Measurements from ENCODE around the gene RBM19. TPM values are rescaled to one million over a fixed set of nuclear protein-coding genes. Genes with fewer than 3 reads are reported as not detected.
A peak's percentile ranks its signal among the peaks of the same experiment; 100 is the strongest.

The RBM19 gene
- total RNA-seq, 1 experiment from 2014 or later = 26.3 TPM

GRCh38 chr12:113808095-113808951, 157.8 kb downstream of the RBM19 start:
- no peak for DNase-seq (ENCODE audit: low read depth)

GRCh38 chr12:113805673-113806072, 160.5 kb downstream of the RBM19 start:
- no peak for DNase-seq (ENCODE audit: low read depth)

GRCh38 chr12:113804961-113805600, 161.0 kb downstream of the RBM19 start:
- DNase-seq (ENCODE audit: low read depth) = no peak

- no peak for DNase-seq (ENCODE audit: low read depth)
Measured at GRCh38 chr12:113803759-113804140, 162.4 kb downstream of the RBM19 start.

- DNase-seq (ENCODE audit: low read depth) = no peak
Measured at GRCh38 chr12:113802966-113803758, 163.0 kb downstream of the RBM19 start.

GRCh38 chr12:113802000-113802749, 163.9 kb downstream of the RBM19 start:
- DNase-seq (ENCODE audit: low read depth) = no peak

- no peak for DNase-seq (ENCODE audit: low read depth)
Measured at GRCh38 chr12:113800201-113800600, 165.9 kb downstream of the RBM19 start.

- no peak for DNase-seq (ENCODE audit: low read depth)
Measured at GRCh38 chr12:113798552-113798951, 167.6 kb downstream of the RBM19 start.

- DNase-seq (ENCODE audit: low read depth) = no peak
Measured at GRCh38 chr12:113797535-113797868, 168.6 kb downstream of the RBM19 start.

- no peak for DNase-seq (ENCODE audit: low read depth)
Measured at GRCh38 chr12:113796852-113797534, 169.1 kb downstream of the RBM19 start.

GRCh38 chr12:113796066-113796827, 169.9 kb downstream of the RBM19 start:
- no peak for DNase-seq (ENCODE audit: low read depth)

GRCh38 chr12:113795445-113795844, 170.7 kb downstream of the RBM19 start:
- DNase-seq (ENCODE audit: low read depth) = no peak

- DNase-seq (ENCODE audit: low read depth) = no peak
Measured at GRCh38 chr12:113794774-113795173, 171.4 kb downstream of the RBM19 start.

- no peak for DNase-seq (ENCODE audit: low read depth)
Measured at GRCh38 chr12:113793250-113793649, 172.9 kb downstream of the RBM19 start.

- DNase-seq (ENCODE audit: low read depth) = no peak
Measured at GRCh38 chr12:113792450-113792849, 173.7 kb downstream of the RBM19 start.

GRCh38 chr12:113788020-113788856, 177.9 kb downstream of the RBM19 start:
- peak; percentile 69 for DNase-seq (ENCODE audit: low read depth)

- DNase-seq (ENCODE audit: low read depth) = no peak
Measured at GRCh38 chr12:113786107-113786506, 180.0 kb downstream of the RBM19 start.

- no peak for DNase-seq (ENCODE audit: low read depth)
Measured at GRCh38 chr12:113783811-113784210, 182.3 kb downstream of the RBM19 start.

- no peak for DNase-seq (ENCODE audit: low read depth)
Measured at GRCh38 chr12:113782873-113783272, 183.3 kb downstream of the RBM19 start.

All from LHCN-M2 (cell line).